HG02678 (cell line): Measurements from ENCODE around the gene GREB1.

Experiments
- ATAC-seq: cut with Tn5 transposase; IDR thresholded peaks from one replicate; pipeline ENCODE4 v1.9.1; 2021; ENCODE audit warnings: mild to moderate bottlenecking, moderate library complexity; ENCODE audit not compliant: unreplicated experiment

GREB1 gene

GRCh38 chr2:11679016-11679415 is 145.2 kb downstream of the GREB1 start:
- no peak for ATAC-seq

GRCh38 chr2:11679486-11680181 is 145.8 kb downstream of the GREB1 start:
- ATAC-seq, result no peak

- no peak for ATAC-seq
Observed at GRCh38 chr2:11680182-11680900, 146.5 kb downstream of the GREB1 start.

GRCh38 chr2:11680901-11681721 is 147.3 kb downstream of the GREB1 start:
- no peak for ATAC-seq

- ATAC-seq, result no peak
Observed at GRCh38 chr2:11681722-11682589, 148.1 kb downstream of the GREB1 start.

GRCh38 chr2:11682590-11682915 is 148.7 kb downstream of the GREB1 start:
- no peak for ATAC-seq

- no peak for ATAC-seq
Observed at GRCh38 chr2:11683476-11683875, 149.6 kb downstream of the GREB1 start.

- ATAC-seq, result no peak
Observed at GRCh38 chr2:11683966-11684365, 150.1 kb downstream of the GREB1 start.

- no peak for ATAC-seq
Observed at GRCh38 chr2:11684894-11685460, 151.1 kb downstream of the GREB1 start.

GRCh38 chr2:11685906-11686470 is 152.1 kb downstream of the GREB1 start:
- ATAC-seq, result no peak

- ATAC-seq, result no peak
Observed at GRCh38 chr2:11687736-11688135, 153.9 kb downstream of the GREB1 start.

- ATAC-seq, result peak; percentile 67
Observed at GRCh38 chr2:11688222-11689069, 154.6 kb downstream of the GREB1 start.

GRCh38 chr2:11691076-11691660 is 157.3 kb downstream of the GREB1 start:
- ATAC-seq, result no peak
